ENCODE measurements around the gene FOXK1. TPM values are rescaled to one million over a fixed set of nuclear protein-coding genes. Genes with fewer than 3 reads are reported as not detected.

FOXK1 gene
- total and polyA plus RNA-seq, 2 of the 13 experiments (the other 11 are each of a cell fraction or from before 2014, with no cell fraction given) = 4.6 to 8.8 TPM

GRCh38 chr7:4725014-4725849, 43.1 kb downstream of the FOXK1 start (continued):
- TF ChIP-seq, protein P1, sequence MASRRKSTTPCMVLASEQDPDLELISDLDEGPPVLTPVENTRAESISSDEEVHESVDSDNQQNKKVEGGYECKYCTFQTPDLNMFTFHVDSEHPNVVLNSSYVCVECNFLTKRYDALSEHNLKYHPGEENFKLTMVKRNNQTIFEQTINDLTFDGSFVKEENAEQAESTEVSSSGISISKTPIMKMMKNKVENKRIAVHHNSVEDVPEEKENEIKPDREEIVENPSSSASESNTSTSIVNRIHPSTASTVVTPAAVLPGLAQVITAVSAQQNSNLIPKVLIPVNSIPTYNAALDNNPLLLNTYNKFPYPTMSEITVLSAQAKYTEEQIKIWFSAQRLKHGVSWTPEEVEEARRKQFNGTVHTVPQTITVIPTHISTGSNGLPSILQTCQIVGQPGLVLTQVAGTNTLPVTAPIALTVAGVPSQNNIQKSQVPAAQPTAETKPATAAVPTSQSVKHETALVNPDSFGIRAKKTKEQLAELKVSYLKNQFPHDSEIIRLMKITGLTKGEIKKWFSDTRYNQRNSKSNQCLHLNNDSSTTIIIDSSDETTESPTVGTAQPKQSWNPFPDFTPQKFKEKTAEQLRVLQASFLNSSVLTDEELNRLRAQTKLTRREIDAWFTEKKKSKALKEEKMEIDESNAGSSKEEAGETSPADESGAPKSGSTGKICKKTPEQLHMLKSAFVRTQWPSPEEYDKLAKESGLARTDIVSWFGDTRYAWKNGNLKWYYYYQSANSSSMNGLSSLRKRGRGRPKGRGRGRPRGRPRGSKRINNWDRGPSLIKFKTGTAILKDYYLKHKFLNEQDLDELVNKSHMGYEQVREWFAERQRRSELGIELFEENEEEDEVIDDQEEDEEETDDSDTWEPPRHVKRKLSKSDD (CRISPR knock-in tag; IDR thresholded peaks at IDR 0.05; ENCODE audit: low read depth) = 0 out of 2 replicates have a peak, but pooled peaks have one; percentile 26
- TF ChIP-seq ZNF124 (CRISPR knock-in tag; IDR thresholded peaks at IDR 0.05) (peak; percentile 36; the same call in 1 of the 2 replicates), ZNF20 (CRISPR knock-in tag; IDR thresholded peaks at IDR 0.05) (no peak), GZF1 (CRISPR knock-in tag; IDR thresholded peaks at IDR 0.05) (no peak), RBFOX2 (IDR thresholded peaks at IDR 0.05; ENCODE audit: low read depth, low read length) (peak; percentile 47; the same call in 1 of the 2 replicates), TCF12 (IDR thresholded peaks at IDR 0.05) (no peak), TCF12 (CRISPR knock-in tag; IDR thresholded peaks at IDR 0.05) (0 out of 2 replicates have a peak, but pooled peaks have one; percentile 17), MTA3 (CRISPR knock-in tag; IDR thresholded peaks at IDR 0.05) (no peak), MYC (CRISPR knock-in tag; IDR thresholded peaks at IDR 0.05; ENCODE audit: borderline replicate concordance) (peak; percentile 39; the same call in 1 of the 2 replicates), BRD4 (CRISPR knock-in tag; IDR thresholded peaks at IDR 0.05) (no peak), ZSCAN25 (CRISPR knock-in tag; IDR thresholded peaks at IDR 0.05) (no peak), RAD21 (CRISPR knock-in tag; IDR thresholded peaks at IDR 0.05) (no peak), ZSCAN9 (CRISPR knock-in tag; IDR thresholded peaks at IDR 0.05; ENCODE audit: borderline replicate concordance) (no peak)
- TF ChIP-seq, protein P2, sequence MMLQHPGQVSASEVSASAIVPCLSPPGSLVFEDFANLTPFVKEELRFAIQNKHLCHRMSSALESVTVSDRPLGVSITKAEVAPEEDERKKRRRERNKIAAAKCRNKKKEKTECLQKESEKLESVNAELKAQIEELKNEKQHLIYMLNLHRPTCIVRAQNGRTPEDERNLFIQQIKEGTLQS (CRISPR knock-in tag; IDR thresholded peaks at IDR 0.05) = peak; percentile 41; the same call in 1 of the 2 replicates
- TF ChIP-seq, protein P3, sequence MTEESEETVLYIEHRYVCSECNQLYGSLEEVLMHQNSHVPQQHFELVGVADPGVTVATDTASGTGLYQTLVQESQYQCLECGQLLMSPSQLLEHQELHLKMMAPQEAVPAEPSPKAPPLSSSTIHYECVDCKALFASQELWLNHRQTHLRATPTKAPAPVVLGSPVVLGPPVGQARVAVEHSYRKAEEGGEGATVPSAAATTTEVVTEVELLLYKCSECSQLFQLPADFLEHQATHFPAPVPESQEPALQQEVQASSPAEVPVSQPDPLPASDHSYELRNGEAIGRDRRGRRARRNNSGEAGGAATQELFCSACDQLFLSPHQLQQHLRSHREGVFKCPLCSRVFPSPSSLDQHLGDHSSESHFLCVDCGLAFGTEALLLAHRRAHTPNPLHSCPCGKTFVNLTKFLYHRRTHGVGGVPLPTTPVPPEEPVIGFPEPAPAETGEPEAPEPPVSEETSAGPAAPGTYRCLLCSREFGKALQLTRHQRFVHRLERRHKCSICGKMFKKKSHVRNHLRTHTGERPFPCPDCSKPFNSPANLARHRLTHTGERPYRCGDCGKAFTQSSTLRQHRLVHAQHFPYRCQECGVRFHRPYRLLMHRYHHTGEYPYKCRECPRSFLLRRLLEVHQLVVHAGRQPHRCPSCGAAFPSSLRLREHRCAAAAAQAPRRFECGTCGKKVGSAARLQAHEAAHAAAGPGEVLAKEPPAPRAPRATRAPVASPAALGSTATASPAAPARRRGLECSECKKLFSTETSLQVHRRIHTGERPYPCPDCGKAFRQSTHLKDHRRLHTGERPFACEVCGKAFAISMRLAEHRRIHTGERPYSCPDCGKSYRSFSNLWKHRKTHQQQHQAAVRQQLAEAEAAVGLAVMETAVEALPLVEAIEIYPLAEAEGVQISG (CRISPR knock-in tag; IDR thresholded peaks at IDR 0.05) = no peak
- TF ChIP-seq, protein P4, sequence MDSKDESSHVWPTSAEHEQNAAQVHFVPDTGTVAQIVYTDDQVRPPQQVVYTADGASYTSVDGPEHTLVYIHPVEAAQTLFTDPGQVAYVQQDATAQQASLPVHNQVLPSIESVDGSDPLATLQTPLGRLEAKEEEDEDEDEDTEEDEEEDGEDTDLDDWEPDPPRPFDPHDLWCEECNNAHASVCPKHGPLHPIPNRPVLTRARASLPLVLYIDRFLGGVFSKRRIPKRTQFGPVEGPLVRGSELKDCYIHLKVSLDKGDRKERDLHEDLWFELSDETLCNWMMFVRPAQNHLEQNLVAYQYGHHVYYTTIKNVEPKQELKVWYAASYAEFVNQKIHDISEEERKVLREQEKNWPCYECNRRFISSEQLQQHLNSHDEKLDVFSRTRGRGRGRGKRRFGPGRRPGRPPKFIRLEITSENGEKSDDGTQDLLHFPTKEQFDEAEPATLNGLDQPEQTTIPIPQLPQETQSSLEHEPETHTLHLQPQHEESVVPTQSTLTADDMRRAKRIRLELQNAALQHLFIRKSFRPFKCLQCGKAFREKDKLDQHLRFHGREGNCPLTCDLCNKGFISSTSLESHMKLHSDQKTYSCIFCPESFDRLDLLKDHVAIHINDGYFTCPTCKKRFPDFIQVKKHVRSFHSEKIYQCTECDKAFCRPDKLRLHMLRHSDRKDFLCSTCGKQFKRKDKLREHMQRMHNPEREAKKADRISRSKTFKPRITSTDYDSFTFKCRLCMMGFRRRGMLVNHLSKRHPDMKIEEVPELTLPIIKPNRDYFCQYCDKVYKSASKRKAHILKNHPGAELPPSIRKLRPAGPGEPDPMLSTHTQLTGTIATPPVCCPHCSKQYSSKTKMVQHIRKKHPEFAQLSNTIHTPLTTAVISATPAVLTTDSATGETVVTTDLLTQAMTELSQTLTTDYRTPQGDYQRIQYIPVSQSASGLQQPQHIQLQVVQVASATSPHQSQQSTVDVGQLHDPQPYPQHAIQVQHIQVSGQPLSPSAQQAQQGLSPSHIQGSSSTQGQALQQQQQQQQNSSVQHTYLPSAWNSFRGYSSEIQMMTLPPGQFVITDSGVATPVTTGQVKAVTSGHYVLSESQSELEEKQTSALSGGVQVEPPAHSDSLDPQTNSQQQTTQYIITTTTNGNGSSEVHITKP (CRISPR knock-in tag; IDR thresholded peaks at IDR 0.05; ENCODE audit: low read depth) = 0 out of 2 replicates have a peak, but pooled peaks have one; percentile 8
- TF ChIP-seq, protein P5, sequence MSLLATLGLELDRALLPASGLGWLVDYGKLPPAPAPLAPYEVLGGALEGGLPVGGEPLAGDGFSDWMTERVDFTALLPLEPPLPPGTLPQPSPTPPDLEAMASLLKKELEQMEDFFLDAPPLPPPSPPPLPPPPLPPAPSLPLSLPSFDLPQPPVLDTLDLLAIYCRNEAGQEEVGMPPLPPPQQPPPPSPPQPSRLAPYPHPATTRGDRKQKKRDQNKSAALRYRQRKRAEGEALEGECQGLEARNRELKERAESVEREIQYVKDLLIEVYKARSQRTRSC (CRISPR knock-in tag; IDR thresholded peaks at IDR 0.05; ENCODE audit: low read depth) = no peak

Data from HepG2 (cell line).